ENCODE results near the gene MTOR. TPM values are rescaled to one million over a fixed set of nuclear protein-coding genes. Genes with fewer than 3 reads are reported as not detected.
A peak's percentile ranks its signal among the peaks of the same experiment; 100 is the strongest.

MTOR gene
- total and polyA plus RNA-seq, 9 donors: 23.5 to 33.3 (median 26.1) TPM

DNA sequence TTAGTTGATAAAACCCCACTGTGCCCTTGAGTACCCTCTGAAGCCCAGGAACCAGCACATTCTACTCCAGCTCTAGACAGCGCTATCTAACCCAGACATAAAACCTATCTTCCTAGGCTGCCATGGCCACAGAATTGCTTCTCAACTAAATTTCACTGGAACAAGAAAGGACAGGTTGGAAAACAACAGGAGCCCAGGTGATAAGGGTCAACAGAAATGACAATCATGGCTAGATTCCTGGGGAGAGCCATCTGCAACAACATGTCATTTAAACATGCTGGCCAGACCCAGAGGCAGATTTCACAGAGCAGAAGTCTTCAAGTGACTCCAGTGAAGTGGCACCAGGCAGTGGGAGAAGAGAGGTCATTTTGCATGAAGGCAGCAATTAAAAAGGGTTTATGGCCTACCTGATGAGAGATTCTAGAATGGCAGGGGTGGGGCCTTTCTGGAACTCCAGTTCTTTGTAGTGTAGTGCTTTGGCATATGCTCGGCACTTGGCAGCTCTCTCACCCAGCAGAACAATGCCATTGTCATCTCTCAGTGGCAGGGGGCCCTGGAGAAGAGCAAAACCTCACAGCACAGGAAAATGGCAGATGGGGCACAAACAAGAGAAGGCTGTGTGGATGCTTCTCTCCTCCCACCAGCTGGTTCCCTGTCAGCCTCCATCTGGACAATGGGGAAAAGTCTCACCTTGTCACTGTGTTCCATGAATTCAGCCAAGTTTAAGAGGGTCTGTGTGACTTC is 63.3 kb downstream of the MTOR start:
- no peak for DNase-seq
- peaks cover 46% of the 10 kb centered on the region for H3K36me3 ChIP-seq (ENCODE audit: control insufficient read depth, insufficient read depth, low read length)
- 100% methylated on average over 1 of the region's 2 CpGs for WGBS (ENCODE audit: insufficient coverage)

GRCh38 chr1:11198257-11198656 is 64.1 kb downstream of the MTOR start:
- WGBS (ENCODE audit: insufficient coverage): no CpG with 5 or more reads among the region's 4 CpGs

More for the DNA sequence above, 63.3 kb downstream of the MTOR start:
- H3K27ac ChIP-seq (ENCODE audit: low read length): no peak overlapping the region
- H3K9me3 ChIP-seq (replicated peaks; ENCODE audit: control insufficient read depth, low read depth, low read length): no peaks in the 10 kb centered on the region
- no peaks in the 10 kb centered on the region for H3K27me3 ChIP-seq (ENCODE audit: control insufficient read depth, insufficient read depth, low read length)
- H3K4me1 ChIP-seq (ENCODE audit: control insufficient read depth, insufficient read depth, low read length): no peaks in the 10 kb centered on the region
- no peak overlapping the region for H3K4me3 ChIP-seq (ENCODE audit: low read length)

GRCh38 chr1:11197359-11197758 is 65.0 kb downstream of the MTOR start:
- H3K27ac ChIP-seq (ENCODE audit: low read length): no peak overlapping the region
- DNase-seq: no peak
- H3K36me3 ChIP-seq (ENCODE audit: control insufficient read depth, insufficient read depth, low read length): peaks cover 42% of the 10 kb centered on the region
- 100% methylated on average over 2 of the region's 4 CpGs for WGBS (ENCODE audit: insufficient coverage)
- no peaks in the 10 kb centered on the region for H3K4me1 ChIP-seq (ENCODE audit: control insufficient read depth, insufficient read depth, low read length)
- no peak overlapping the region for H3K4me3 ChIP-seq (ENCODE audit: low read length)
- no peaks in the 10 kb centered on the region for H3K9me3 ChIP-seq (replicated peaks; ENCODE audit: control insufficient read depth, low read depth, low read length)
- no peaks in the 10 kb centered on the region for H3K27me3 ChIP-seq (ENCODE audit: control insufficient read depth, insufficient read depth, low read length)

More at GRCh38 chr1:11198257-11198656, 64.1 kb downstream of the MTOR start:
- Histone ChIP-seq H3K4me1 (ENCODE audit: control insufficient read depth, insufficient read depth, low read length) (no peaks in the 10 kb centered on the region), H3K36me3 (ENCODE audit: control insufficient read depth, insufficient read depth, low read length) (peaks cover 45% of the 10 kb centered on the region), H3K27me3 (ENCODE audit: control insufficient read depth, insufficient read depth, low read length) (no peaks in the 10 kb centered on the region), H3K27ac (ENCODE audit: low read length) (no peak overlapping the region), H3K4me3 (ENCODE audit: low read length) (no peak overlapping the region), H3K9me3 (replicated peaks; ENCODE audit: control insufficient read depth, low read depth, low read length) (no peaks in the 10 kb centered on the region)
- DNase-seq: no peak

- no peaks in the 10 kb centered on the region for H3K4me1 ChIP-seq (ENCODE audit: control insufficient read depth, insufficient read depth, low read length)
- no peak for DNase-seq
- no peak overlapping the region for H3K27ac ChIP-seq (ENCODE audit: low read length)
- no peak overlapping the region for H3K4me3 ChIP-seq (ENCODE audit: low read length)
- no peaks in the 10 kb centered on the region for H3K27me3 ChIP-seq (ENCODE audit: control insufficient read depth, insufficient read depth, low read length)
- WGBS (ENCODE audit: insufficient coverage): no CpG with 5 or more reads among the region's 2 CpGs
- no peaks in the 10 kb centered on the region for H3K9me3 ChIP-seq (replicated peaks; ENCODE audit: control insufficient read depth, low read depth, low read length)
- peaks cover 41% of the 10 kb centered on the region for H3K36me3 ChIP-seq (ENCODE audit: control insufficient read depth, insufficient read depth, low read length)
Observed at GRCh38 chr1:11196945-11197344, 65.4 kb downstream of the MTOR start.

GRCh38 chr1:11194407-11195176 is 67.8 kb downstream of the MTOR start:
- H3K4me3 ChIP-seq (ENCODE audit: low read length): no peak overlapping the region
- H3K9me3 ChIP-seq (replicated peaks; ENCODE audit: control insufficient read depth, low read depth, low read length): no peaks in the 10 kb centered on the region
- WGBS (ENCODE audit: insufficient coverage): 93% methylated on average over 3 of the region's 14 CpGs
- no peak overlapping the region for H3K27ac ChIP-seq (ENCODE audit: low read length)
- H3K36me3 ChIP-seq (ENCODE audit: control insufficient read depth, insufficient read depth, low read length): peaks cover 52% of the 10 kb centered on the region
- no peaks in the 10 kb centered on the region for H3K4me1 ChIP-seq (ENCODE audit: control insufficient read depth, insufficient read depth, low read length)
- DNase-seq: no peak
- no peaks in the 10 kb centered on the region for H3K27me3 ChIP-seq (ENCODE audit: control insufficient read depth, insufficient read depth, low read length)

DNA sequence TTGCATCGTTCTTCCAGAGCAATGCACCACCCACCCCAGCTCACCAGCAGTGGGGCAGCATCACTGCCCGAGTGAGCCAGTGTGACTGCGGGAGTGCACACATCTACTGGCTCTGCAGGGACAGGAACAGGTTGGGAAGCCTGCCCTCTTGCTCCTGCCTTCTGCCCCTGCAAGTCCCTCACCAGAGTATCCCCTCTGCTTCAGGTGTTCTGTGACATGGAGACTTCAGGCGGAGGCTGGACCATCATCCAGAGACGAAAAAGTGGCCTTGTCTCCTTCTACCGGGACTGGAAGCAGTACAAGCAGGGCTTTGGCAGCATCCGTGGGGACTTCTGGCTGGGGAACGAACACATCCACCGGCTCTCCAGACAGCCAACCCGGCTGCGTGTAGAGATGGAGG is 69.0 kb downstream of the MTOR start:
- Histone ChIP-seq H3K4me1 (ENCODE audit: control insufficient read depth, insufficient read depth, low read length) (no peaks in the 10 kb centered on the region), H3K27me3 (ENCODE audit: control insufficient read depth, insufficient read depth, low read length) (no peaks in the 10 kb centered on the region), H3K36me3 (ENCODE audit: control insufficient read depth, insufficient read depth, low read length) (peaks cover 46% of the 10 kb centered on the region), H3K9me3 (replicated peaks; ENCODE audit: control insufficient read depth, low read depth, low read length) (no peaks in the 10 kb centered on the region), H3K4me3 (ENCODE audit: low read length) (no peak overlapping the region), H3K27ac (ENCODE audit: low read length) (no peak overlapping the region)
- DNase-seq: no peak
- WGBS (ENCODE audit: insufficient coverage): 96% methylated on average over 9 of the region's 11 CpGs

- H3K4me3 ChIP-seq (ENCODE audit: low read length): no peak within 1 kb of the TSS
- peak within 1 kb of the TSS; percentile 51 for H3K27ac ChIP-seq (ENCODE audit: low read length)
- H3K9me3 ChIP-seq (replicated peaks; ENCODE audit: control insufficient read depth, low read depth, low read length): no peaks in the 10 kb centered on the region
- H3K4me1 ChIP-seq (ENCODE audit: control insufficient read depth, insufficient read depth, low read length): peaks cover 6% of the 10 kb centered on the region
- peaks cover 35% of the 10 kb centered on the region for H3K36me3 ChIP-seq (ENCODE audit: control insufficient read depth, insufficient read depth, low read length)
- no peak for DNase-seq
- H3K27me3 ChIP-seq (ENCODE audit: control insufficient read depth, insufficient read depth, low read length): no peaks in the 10 kb centered on the region
- WGBS (ENCODE audit: insufficient coverage): 91% methylated on average over 5 of the region's 8 CpGs
Observed at GRCh38 chr1:11188858-11189451, 73.4 kb downstream of the MTOR start, which contains the start of gene ANGPTL7. Gene ANGPTL7 (plus strand): TSS chr1:11189355. CDS start chr1:11189580, 225 bp downstream.

- Histone ChIP-seq H3K27ac (ENCODE audit: low read length) (peak overlapping the region; percentile 51), H3K4me1 (ENCODE audit: control insufficient read depth, insufficient read depth, low read length) (peaks cover 6% of the 10 kb centered on the region), H3K9me3 (replicated peaks; ENCODE audit: control insufficient read depth, low read depth, low read length) (no peaks in the 10 kb centered on the region), H3K27me3 (ENCODE audit: control insufficient read depth, insufficient read depth, low read length) (no peaks in the 10 kb centered on the region), H3K4me3 (ENCODE audit: low read length) (no peak overlapping the region), H3K36me3 (ENCODE audit: control insufficient read depth, insufficient read depth, low read length) (peaks cover 29% of the 10 kb centered on the region)
- DNase-seq: no peak
- no CpG with 5 or more reads among the region's 1 CpG for WGBS (ENCODE audit: insufficient coverage)
Observed at GRCh38 chr1:11188381-11188780, 74.0 kb downstream of the MTOR start.

- DNase-seq: peak; percentile 56
- H3K9me3 ChIP-seq (replicated peaks; ENCODE audit: control insufficient read depth, low read depth, low read length): no peaks in the 10 kb centered on the region
- WGBS (ENCODE audit: insufficient coverage): 67% methylated on average over 1 of the region's 2 CpGs
- peaks cover 6% of the 10 kb centered on the region for H3K4me1 ChIP-seq (ENCODE audit: control insufficient read depth, insufficient read depth, low read length)
- H3K27me3 ChIP-seq (ENCODE audit: control insufficient read depth, insufficient read depth, low read length): no peaks in the 10 kb centered on the region
- peaks cover 26% of the 10 kb centered on the region for H3K36me3 ChIP-seq (ENCODE audit: control insufficient read depth, insufficient read depth, low read length)
- H3K4me3 ChIP-seq (ENCODE audit: low read length): no peak overlapping the region
- H3K27ac ChIP-seq (ENCODE audit: low read length): no peak overlapping the region
Observed at GRCh38 chr1:11187931-11188330, 74.4 kb downstream of the MTOR start.

GRCh38 chr1:11187494-11187893 is 74.9 kb downstream of the MTOR start:
- H3K27me3 ChIP-seq (ENCODE audit: control insufficient read depth, insufficient read depth, low read length): no peaks in the 10 kb centered on the region
- no peak overlapping the region for H3K4me3 ChIP-seq (ENCODE audit: low read length)
- peak overlapping the region; percentile 20 for H3K27ac ChIP-seq (ENCODE audit: low read length)
- no peaks in the 10 kb centered on the region for H3K9me3 ChIP-seq (replicated peaks; ENCODE audit: control insufficient read depth, low read depth, low read length)
- peaks cover 27% of the 10 kb centered on the region for H3K36me3 ChIP-seq (ENCODE audit: control insufficient read depth, insufficient read depth, low read length)
- WGBS (ENCODE audit: insufficient coverage): 57% methylated on average over 1 of the region's 2 CpGs
- DNase-seq: peak; percentile 42
- H3K4me1 ChIP-seq (ENCODE audit: control insufficient read depth, insufficient read depth, low read length): peaks cover 6% of the 10 kb centered on the region

Measured in muscle of leg (tissue), 11 donors.